SU-DHL-6 (cell line): ENCODE data around the gene SLC22A4.

Experiments
- CTCF ChIP-seq: fragments of 200-600 bp; sonication (generic); IDR thresholded peaks from one replicate; pipeline ENCODE4 v1.5.1; 2017; ENCODE audit warnings: antibody characterized with exemption, mild to moderate bottlenecking, low read length, moderate library complexity; ENCODE audit not compliant: insufficient read depth, poor library complexity, severe bottlenecking
- EZH2phosphoT487 ChIP-seq: fragments of 200-600 bp; sonication (generic), shearing (Covaris generic); conservative IDR thresholded peaks from 2 replicates; pipeline ENCODE4 v1.6.1; 2018; ENCODE audit warnings: mild to moderate bottlenecking, antibody characterized with exemption, low read length, moderate library complexity, mixed read lengths

GRCh38 chr5:132339502-132339901 is 45.3 kb downstream of the SLC22A4 start:
- TF ChIP-seq CTCF (no peak), EZH2phosphoT487 (no peak)
